ENCODE measurements around the gene CRYGS. TPM values are rescaled to one million over a fixed set of nuclear protein-coding genes. Genes with fewer than 3 reads are reported as not detected.
"Not testable (repeated sequence)": the region's sequence is repeated elsewhere in the genome, so short reads cannot be mapped to it uniquely, and the experiment has no call there.

Gene CRYGS
- total RNA-seq, 1 donor from 2014 or later = 1.8 TPM

DNA sequence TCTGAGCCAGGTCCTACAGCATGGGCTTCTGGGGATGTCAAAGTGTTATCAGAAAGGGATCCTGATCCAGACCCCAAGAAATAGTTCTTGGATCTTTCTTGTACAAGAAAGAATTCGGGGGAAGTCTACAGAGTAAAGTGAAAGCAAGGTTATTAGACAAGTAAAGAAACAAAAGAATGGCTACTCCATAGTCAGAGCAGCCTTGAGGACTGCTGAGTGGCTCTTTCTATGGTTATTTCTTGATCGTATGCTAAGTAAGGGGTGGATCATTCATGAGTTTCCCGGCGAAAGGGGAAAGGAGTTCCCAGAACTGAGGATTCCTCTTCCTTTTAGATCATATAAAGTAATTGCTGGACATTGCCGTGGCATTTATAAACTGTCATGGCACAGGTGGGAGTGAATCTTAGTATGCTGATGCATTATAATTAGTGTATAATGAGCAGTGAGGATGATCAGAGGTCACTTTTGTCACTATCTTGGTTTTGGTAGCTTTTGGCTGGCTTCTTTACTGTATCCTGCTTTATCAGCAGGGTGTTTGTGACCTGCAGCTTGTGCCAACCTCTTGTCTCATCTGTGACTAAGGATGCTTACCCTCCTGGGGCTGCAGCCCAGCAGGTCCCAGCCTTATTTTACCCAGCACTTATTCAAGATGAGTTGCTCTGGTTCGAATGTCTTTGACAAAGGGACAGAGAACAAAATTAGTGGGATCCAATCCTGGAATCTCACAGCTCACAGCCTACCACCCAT lies 41.0 kb downstream of the CRYGS start:
- H3K36me3 ChIP-seq (ENCODE audit: control insufficient read depth, insufficient read depth, low read length) = no peaks in the 10 kb centered on the region
- H3K4me3 ChIP-seq (ENCODE audit: low read depth, low read length) = no peak overlapping the region
- TF ChIP-seq CTCF (IDR thresholded peaks at IDR 0.05; ENCODE audit: insufficient read depth, low read length, poor library complexity, severe bottlenecking) = no peak
- peaks cover 2% of the 10 kb centered on the region for H3K27me3 ChIP-seq (ENCODE audit: control insufficient read depth, insufficient read depth, low read length)
- no peak for DNase-seq (ENCODE audit: low read depth)

DNA sequence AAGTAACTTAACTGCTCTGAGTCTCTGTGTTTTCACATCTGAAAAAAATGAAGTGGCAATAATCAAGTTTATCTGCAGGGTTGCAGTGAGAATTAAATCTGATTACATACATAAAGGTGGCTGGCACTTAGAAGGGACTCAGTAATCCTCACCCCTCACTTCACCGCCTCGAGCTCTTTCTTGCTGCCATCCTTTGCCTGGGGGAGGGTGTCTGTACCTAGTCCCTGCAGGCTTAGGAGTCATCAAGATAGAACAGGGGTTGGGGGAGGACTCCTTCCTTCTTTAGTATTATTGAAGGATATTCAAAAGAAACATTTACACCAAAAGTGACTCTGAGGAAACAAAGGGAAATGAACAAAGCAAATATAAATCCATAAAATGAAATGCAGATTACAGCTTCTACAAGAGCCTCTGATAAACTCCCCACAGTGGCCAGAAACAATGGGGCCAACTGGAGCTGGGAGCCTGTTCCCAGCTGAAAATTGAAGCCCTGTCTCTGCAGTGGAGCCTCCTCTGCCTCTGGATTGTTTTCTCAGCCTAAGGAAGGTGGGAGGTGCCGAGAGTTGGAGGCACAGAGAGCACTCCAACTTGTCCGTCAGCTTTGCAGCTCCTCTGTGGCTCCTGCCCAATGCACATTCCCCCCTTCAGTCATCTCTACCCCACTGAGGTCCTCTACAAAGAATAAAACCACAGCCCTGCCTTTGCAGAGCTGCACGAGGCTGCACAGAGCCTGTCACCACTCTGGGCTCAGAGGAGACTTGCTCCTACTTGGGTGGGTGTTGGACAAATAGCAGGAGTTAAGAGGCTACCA lies 41.8 kb downstream of the CRYGS start:
- no peaks in the 10 kb centered on the region for H3K36me3 ChIP-seq (ENCODE audit: control insufficient read depth, insufficient read depth, low read length)
- TF ChIP-seq CTCF (IDR thresholded peaks at IDR 0.05; ENCODE audit: insufficient read depth, low read length, poor library complexity, severe bottlenecking) = no peak
- H3K4me3 ChIP-seq (ENCODE audit: low read depth, low read length) = no peak overlapping the region
- DNase-seq (ENCODE audit: low read depth) = no peak
- peaks cover 2% of the 10 kb centered on the region for H3K27me3 ChIP-seq (ENCODE audit: control insufficient read depth, insufficient read depth, low read length)

DNA sequence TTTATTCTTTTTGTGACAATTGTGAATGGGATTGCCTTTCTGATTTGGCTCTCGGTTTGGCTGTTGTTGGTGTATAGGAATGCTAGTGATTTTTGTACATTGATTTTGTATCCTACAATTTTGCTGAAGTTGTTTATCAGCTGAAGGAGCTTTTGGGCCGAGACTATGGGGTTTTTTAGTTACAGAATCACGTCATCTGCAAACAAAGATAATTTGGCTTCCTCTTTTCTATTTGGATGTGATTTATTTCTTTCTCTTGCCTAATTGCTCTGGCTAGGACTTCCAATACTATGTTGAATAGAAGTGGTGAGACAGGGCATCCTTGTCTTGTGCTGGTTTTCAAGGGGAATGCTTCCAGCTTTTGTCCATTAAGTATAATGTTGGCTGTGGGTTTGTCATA lies 44.2 kb downstream of the CRYGS start:
- H3K4me3 ChIP-seq (ENCODE audit: low read depth, low read length); DNase-seq (ENCODE audit: low read depth); H3K27me3 ChIP-seq (ENCODE audit: control insufficient read depth, insufficient read depth, low read length); H3K36me3 ChIP-seq (ENCODE audit: control insufficient read depth, insufficient read depth, low read length): not testable (repeated sequence)

DNA sequence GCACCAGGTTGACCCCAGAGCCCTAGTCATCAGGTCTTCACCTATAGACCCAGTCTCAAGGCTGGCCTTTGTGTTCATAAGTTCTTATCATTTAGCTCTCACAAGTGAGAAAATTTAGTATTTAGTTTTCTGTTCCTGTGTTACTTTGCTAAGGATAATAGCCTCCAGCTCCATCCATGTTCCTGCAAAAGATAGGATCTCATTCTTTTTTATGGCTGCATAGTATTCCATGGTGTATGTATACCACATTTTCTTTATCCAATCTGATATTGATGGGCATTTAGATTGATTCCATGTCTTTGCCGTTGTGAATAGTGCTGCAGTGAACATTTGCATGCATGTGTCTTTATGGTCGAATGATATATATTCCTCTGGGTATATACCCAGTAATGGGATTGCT lies 46.2 kb downstream of the CRYGS start:
- not testable (repeated sequence) for H3K4me3 ChIP-seq (ENCODE audit: low read depth, low read length); DNase-seq (ENCODE audit: low read depth); H3K27me3 ChIP-seq (ENCODE audit: control insufficient read depth, insufficient read depth, low read length); H3K36me3 ChIP-seq (ENCODE audit: control insufficient read depth, insufficient read depth, low read length)

DNA sequence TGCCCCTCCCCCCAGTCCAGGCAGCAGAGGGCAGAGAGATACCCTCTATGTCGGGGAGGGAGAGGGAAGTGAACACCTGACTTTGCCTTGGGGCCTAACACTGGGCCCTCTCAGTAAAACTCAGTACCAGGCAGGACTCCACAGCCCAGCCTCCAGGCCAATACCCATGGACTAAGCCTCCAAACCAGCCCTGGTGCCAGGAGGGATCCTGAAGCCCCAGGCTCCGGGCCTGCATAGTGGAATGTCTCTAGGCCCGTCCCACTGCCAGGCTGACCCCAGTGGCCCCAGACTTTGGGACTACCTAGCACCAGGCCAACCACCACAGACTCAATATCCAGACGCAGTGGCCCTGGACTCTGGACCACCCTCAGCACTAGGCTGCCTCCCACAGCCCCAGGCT lies 46.6 kb downstream of the CRYGS start:
- no peak for TF ChIP-seq CTCF (IDR thresholded peaks at IDR 0.05; ENCODE audit: insufficient read depth, low read length, poor library complexity, severe bottlenecking)
- Histone ChIP-seq H3K4me3 (ENCODE audit: low read depth, low read length) (no peak overlapping the region), H3K36me3 (ENCODE audit: control insufficient read depth, insufficient read depth, low read length) (no peaks in the 10 kb centered on the region), H3K27me3 (ENCODE audit: control insufficient read depth, insufficient read depth, low read length) (peaks cover 2% of the 10 kb centered on the region)
- DNase-seq (ENCODE audit: low read depth) = no peak

DNA sequence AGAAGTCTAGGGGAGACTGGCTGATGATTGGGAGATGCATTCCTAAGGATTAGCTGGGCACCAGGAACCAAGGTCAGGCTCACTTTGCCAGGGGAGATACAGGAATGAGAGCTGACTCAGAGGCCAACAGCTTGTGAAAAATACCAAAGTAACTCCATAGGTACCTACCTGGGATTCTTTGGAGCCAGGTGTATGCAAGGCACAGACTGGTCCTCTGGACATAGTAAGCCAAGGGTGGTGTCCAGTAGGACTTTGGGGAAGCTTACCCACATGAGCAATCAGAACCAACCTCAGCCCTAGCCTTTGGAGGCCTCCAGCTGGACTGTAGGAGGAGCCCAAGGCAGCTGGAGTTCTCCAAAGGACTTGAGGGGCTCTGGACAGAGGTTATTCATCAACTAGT lies 47.5 kb downstream of the CRYGS start:
- Histone ChIP-seq H3K27me3 (ENCODE audit: control insufficient read depth, insufficient read depth, low read length) (peaks cover 2% of the 10 kb centered on the region), H3K4me3 (ENCODE audit: low read depth, low read length) (no peak overlapping the region), H3K36me3 (ENCODE audit: control insufficient read depth, insufficient read depth, low read length) (no peaks in the 10 kb centered on the region)
- TF ChIP-seq CTCF (IDR thresholded peaks at IDR 0.05; ENCODE audit: insufficient read depth, low read length, poor library complexity, severe bottlenecking) = no peak
- no peak for DNase-seq (ENCODE audit: low read depth)
